NB4 (cell line): ENCODE measurements around the gene RPL18A.

Experiments
- POLR2A ChIP-seq: IDR thresholded peaks from 2 replicates; pipeline ENCODE4 v1.6.1; 2011; ENCODE audit warnings: mild to moderate bottlenecking; ENCODE audit not compliant: insufficient read length; ENCODE audit errors: extremely low read depth
- TF ChIP-seq, protein P1 (sequence below): IDR thresholded peaks from one replicate; pipeline ENCODE4 v1.5.1; 2012; ENCODE audit warnings: low read depth, low read length

DNA sequence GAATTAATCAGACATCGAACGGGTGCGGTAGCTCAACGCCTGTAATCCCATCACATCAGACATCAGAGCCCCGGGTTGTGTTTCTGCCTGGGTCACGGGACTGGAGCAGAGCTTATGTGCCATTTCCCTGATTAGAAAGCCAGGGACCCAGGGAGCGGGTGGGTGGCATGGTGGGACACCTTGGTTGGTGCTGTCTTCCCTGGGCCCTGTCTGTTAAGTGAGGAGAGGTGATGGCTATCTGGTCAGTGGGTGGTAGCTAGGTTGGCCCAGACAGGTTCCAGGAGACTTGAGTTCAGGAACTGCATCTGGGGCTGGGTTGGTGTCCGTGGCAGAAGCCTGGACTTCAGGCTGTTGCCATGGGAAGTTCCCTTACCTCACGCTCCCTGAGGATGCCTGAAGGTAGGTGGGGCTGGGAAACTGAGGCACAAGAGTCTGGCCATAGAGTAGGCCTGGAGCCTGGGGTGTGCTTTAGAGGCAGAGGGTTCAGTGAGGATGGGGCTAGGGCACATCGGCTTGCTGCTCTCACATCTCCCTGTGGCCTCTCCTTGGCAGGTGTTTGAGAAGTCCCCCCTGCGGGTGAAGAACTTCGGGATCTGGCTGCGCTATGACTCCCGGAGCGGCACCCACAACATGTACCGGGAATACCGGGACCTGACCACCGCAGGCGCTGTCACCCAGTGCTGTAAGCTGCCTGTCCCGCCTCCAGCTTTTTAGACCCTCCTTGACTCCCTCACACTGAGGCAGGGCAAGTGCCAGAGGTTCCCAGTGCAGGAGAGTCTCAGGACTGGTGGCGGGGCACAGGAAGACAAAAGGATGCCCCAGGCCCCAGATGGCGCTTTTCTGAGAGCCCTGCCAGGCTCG, 2.1 kb downstream of the RPL18A start:
- TF ChIP-seq, protein P1, sequence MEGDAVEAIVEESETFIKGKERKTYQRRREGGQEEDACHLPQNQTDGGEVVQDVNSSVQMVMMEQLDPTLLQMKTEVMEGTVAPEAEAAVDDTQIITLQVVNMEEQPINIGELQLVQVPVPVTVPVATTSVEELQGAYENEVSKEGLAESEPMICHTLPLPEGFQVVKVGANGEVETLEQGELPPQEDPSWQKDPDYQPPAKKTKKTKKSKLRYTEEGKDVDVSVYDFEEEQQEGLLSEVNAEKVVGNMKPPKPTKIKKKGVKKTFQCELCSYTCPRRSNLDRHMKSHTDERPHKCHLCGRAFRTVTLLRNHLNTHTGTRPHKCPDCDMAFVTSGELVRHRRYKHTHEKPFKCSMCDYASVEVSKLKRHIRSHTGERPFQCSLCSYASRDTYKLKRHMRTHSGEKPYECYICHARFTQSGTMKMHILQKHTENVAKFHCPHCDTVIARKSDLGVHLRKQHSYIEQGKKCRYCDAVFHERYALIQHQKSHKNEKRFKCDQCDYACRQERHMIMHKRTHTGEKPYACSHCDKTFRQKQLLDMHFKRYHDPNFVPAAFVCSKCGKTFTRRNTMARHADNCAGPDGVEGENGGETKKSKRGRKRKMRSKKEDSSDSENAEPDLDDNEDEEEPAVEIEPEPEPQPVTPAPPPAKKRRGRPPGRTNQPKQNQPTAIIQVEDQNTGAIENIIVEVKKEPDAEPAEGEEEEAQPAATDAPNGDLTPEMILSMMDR = no peak
- TF ChIP-seq POLR2A = no peak
